ENCODE results near the gene TMEM165.

TMEM165 gene

DNA sequence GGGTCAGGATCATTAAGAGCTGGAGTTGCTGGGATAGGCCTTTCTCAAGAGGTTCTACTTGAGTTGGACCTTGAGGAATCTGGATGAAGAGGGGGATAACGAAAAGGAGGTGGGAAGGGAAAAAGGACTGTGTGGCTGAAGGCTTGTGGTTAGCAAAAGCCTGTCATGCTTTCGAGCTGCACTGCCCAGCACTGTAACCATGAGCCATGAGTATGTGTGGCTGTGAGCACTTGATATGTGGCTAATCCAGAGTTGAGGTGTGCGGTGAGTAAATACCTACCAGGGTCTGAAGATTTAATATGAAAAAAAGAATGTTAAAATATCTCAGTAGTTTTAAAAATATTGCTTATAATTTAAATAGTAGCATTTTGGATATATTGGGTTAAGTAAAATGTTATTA is 11.4 kb downstream of the TMEM165 start:
- no peak for DNase-seq

DNA sequence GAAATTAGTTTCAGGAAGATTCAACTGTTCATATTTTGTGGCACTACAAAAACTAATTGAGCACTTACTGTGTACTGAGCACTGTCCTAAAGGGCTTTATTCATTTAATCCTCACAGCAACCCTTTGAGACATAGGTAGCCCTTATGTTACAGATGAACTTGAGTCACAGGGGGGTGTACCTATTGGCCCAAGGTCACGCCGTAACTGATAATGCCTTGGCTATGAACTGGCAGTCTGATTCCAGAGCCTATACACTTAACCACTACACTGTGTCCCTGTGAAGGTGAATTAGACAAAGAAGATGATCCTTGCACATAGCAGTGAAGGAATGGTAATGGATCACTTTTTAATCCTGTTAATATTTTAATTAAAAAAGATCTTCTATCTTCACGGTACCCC is 12.0 kb downstream of the TMEM165 start:
- DNase-seq = no peak

DNA sequence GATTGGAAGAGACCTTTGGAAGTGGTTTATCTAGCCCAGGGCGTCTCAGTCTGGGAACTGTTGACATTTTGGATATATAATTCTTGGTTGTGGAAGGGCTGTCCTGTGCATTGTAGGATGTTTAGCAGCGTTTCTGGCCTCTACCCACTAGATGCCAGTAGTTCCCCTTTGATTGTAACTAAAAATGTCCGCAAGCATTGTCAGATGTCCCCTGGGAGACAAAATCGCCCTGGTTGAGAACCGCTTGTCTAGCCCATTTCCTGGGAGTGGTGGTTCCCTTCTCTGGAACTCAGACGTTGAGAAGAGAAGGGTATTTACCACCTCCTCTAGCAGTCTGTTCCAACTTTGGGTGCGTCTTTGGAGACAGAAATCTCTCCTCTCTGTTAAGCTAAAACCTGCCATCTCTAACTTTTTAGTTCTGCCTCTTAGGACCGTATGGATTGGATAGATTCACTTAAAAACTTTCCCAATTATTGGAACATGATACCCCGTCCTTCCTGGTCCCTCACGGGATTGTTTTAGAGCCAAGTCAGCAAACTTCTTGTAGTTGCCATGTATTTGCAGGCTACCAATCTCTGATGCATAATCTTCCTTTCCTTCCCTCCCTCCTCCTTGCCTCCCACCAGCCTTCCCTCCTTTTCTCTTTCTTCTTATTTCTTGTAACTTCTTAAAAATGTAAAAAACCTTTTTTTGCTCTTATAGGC is 13.9 kb downstream of the TMEM165 start:
- DNase-seq = no peak

DNA sequence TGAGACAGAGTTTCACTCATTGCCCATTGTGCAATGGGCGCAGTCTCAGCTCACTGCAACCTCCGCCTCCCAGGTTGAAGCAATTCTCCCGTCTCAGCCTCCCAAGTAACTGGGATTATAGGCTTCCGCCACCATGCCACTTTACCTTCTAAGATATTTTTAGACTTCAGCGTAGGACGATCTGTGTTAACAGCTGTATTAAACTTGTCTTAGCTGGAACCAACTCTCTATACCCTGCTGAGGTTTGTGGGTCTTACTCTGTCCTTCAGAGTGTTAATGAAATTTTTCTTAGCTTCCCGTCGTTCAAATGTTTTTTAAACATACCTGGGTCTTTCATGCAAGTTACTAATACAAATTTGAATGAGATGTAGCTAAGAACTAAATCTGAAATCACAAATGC is 14.7 kb downstream of the TMEM165 start:
- DNase-seq = no peak

DNA sequence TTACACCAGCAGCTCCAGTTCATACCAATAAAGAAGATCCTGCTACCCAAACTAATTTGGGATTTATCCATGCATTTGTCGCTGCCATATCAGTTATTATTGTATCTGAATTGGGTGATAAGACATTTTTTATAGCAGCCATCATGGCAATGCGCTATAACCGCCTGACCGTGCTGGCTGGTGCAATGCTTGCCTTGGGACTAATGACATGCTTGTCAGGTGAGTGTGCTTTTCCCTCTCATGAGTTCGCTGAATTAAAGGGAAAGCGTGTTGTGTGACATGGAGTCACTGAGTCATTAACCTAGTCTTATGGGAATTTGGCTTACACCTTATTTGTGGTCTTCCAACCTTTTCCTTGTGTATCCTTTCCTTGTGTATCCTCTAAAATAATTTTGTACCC is 15.9 kb downstream of the TMEM165 start:
- no peak for DNase-seq

DNA sequence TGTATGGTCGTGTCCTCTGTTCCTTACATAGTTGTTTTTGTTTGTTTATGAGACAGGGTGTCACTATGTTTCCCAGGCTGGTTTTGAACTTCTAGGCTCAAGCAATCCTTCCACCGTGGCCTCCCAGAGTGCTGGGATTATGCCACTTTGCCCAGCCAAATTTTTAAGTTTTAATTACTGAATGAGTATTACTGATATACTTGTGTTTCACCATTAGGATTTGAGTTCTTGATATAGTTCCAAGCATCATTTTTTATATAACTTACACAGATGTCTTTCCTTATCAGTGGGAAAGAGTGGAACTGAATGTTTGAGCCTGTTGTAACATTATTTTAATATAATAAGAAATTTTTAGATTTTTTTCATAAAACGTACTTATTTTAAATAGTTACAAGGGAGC is 20.4 kb downstream of the TMEM165 start:
- no peak for DNase-seq

DNA sequence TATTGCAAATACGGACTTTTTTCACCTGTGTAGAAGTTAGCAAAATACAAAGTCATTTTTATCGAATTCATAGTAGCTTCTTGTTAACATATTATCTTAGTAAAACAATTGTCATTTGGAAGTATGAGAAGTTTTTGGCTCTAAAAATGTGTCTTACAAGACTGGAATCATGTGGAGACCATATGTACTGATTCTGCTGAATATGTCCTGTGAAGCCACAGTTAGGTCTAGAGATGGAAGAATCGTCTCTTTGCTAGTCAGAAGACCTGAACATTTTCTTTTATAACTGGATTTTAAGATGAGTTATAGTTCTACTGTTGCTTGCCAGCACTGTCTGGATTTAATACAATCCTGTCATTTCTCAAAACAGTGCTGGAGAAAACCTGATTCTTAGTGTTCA is 29.0 kb downstream of the TMEM165 start:
- no peak for DNase-seq

DNA sequence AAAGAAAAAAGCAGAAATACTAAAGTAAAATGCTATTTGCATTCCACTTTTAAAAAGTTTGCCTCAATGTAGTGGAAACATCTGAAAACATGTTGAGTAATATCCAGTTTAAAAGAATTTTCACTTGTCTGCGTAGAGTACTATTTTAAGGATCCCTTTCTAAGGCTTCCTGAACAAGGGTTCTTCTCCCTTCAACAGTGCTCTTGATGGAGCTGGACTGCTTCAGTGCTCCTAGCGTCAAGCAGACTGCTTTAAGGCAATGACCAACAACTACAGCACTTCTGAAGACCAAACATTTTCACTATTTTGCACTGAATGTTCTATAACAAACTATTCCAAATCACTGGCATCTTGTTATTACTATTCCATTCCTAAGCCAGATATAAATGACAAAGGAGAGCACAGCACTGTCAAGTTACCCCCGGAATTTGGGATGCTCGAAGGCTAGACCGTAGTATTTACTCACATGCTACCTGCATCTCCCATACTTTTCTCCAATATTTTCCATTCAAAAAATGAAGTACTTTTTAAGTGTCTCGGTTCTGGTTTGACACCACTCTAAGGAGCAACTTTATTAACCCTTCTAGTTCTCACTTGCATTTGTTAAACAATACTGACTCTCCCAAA is 36.1 kb downstream of the TMEM165 start:
- DNase-seq = no peak

DNA sequence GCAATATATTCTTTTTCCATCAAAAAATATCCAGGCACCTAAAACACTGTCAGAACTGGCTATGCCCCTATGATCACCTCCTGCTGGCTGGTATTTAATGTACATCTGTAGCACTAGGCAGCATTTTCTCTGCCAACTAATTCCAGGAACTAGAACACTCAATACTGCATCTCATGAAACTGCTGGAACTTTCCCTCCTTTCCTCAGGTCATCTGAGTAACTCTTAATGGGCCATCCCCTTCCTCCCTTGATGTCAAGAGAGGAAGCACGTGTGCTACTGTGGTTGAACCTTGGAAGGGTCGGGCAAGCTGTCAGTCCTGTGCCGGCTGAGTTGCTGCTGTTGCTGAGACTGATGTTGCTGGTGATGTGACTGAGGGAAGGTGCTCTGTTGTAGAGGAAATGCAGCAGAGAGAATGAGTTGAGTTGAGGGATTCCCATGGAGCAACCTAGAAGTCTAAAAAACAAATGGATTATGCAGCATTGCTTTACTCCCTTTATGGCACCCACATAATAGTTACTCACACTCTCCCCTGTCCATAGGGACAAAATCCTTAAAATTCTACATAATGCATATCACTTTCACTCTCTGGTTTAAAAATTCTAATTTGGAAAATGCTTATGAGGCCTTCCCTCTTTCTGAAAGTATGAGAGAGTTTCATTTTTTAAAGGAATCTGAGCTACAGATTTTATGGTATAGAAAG is 39.5 kb downstream of the TMEM165 start:
- DNase-seq = no peak

DNA sequence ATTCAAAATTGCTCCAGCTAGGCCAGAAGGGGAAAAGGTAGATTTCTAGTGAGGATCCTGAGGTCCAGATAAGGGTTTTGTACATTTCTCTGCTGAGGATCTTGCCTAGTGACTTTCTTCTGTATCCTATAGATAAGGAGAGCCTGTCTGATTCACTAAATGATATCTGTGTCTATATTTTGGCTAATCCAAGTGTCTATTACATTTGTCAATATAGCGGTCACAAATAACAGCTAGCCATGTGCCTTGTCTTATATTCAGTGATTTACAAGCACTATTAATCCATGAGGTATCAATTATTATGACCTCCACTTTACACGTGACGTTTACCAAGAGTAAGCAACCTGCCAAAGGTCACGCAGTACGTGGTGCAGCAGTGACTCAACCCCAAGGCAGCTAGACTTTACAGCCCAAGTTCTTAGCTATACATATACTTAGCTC is 41.6 kb downstream of the TMEM165 start:
- DNase-seq = no peak

DNA sequence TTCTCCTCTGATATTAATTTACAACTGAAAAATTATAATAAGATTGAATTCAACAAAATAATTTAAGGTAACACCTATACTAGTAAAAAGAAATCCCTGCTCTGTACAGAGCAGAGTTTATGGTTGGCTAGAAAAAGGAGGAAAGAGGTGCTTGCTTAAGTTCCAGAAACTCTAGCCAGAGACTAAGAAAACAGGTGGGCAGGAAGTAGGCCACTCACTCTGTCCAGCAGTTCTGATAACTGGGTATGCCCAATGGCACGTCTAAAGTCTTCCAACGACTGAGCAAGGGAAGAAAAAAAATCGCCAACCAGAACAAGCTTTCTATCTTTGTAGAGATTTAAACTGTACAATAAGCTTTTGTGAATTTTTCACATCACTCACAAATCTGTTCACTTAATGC is 42.1 kb downstream of the TMEM165 start:
- no peak for DNase-seq

DNA sequence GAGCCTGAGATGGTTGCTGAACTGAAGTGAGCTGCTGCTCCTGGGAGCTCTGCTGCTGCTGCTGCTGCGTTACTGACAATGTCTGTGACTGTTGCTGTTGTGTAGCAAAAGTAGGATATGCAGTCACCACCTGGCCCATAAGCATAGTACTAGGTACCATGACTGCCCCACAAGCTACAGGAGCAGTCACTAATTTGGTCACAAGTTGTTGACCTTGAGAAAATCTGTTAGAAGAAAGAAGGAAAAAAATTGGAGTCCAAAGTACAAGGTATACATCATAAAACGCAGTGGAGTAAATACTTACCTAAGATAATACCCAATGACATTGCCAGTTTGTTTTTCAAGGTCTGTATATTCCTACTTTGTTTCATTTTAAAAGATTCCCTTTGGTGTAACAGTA is 42.6 kb downstream of the TMEM165 start:
- no peak for DNase-seq

DNA sequence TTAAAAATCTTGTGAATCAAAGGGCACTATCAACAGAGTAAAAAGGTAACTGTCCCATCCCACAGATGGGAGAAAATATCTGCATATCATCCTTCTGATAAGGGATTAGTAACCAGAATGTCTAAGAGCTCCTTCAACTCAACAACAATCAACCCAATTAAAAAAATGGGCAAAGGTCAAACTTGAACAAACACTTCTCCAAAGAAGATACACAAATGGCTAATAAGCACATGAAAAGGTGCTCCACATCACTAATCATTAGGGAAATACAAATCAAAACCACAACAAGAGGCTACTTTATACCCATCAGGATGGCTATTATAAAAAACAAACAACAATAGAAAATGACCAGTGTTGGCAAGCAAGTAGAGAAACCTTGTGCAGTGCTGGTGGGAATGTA is 43.3 kb downstream of the TMEM165 start:
- no peak for DNase-seq

DNA sequence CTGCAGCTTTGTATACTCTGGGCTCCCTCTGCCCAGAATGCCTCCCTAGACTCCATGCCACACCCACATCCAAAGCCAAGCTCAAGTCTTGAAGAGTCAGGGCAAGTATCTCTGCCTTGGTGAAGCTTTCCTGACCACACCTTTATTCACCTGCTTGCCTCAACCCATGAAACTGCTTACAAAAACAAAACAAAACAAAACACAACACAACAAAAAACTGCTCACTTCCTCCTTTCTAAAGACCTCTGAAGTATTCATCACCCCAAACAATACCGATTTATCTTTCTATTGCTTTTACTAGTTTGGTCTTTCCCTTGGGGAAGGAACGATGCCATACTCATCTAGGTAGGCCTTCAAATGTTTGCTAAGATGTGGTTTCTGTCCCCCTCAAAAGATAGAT is 45.0 kb downstream of the TMEM165 start:
- no peak for DNase-seq

DNA sequence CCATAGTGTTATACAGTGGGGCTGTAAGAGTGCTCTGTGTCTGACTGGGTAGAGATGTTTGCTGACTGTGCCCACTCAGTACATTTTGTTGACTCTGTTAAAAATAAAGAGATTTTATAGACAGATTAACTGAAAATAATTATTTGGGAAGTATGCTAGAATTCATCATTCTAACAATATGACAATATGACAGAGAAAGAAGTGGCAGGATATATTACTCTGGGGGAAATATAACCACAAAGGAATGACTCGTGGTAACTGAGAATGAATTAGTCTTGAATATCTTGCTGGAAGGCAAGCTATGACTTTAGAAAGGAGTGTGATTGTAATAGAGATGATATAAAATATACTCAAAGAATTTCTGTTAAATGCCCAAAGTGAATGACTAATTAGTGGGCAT is 46.8 kb downstream of the TMEM165 start:
- DNase-seq = no peak

DNA sequence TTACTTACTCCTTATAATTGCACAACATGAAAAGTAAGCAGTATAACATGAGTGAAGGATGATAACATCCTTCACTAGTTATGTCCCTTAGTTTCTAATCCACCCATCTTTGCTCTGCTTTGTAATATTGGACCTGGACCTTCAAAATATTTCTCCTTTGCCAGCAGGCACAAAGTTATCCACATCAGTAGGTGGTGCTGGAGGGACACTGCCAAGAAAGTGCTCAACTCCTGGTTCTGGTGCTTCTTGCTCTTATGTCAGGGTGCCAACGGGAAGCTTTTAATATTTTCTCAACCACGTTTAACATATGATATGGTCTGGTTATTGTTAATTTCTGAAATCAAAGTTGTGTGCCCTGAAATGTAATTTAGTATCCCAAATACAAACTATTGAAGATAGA is 49.1 kb downstream of the TMEM165 start:
- DNase-seq = no peak

DNA sequence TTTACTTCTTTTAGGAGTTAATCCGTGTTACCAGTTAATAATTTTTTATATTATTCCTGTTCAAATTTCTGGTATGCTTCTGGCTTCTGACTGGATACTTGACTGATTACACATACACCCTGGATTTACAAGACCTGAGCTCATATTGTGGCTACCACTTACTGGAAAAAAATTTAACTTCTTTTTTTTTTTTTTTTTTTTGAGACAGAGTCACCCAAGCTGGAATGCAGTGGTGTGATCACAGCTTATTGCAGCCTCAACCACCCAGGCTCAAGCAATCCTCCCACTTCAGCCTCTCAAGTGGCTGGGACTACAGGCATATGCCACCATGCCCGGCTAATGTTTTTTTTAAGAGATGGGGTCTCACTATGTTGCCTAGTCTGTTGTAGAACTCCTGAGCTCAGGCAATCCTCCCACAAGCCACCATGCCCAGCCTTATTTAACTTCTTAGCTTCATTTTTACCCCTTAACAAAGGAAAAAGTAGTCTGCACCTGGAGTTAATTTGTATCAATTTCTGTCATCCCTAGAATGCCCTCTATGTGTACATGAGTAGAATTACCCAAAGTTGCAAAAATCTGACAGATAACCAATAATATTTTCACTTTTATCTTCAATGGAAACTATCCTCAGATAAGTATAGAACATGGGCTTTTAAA is 50.3 kb downstream of the TMEM165 start:
- DNase-seq = no peak

DNA sequence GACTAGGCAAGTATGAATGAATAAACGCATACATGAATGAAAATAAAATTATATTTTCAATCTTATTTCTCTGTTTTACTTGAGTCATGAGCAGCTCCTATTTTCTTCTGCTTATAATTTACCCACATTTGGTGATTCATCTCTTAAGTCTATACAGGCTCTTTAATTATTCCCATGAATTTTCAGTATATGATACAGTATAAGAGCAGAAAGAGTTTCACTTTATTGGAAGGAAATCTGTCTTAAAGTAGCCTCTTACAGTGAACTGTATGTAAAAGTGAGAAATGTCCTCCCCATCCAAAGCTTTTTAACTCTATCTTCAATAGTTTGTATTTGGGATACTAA is 50.8 kb downstream of the TMEM165 start:
- DNase-seq = no peak

DNA sequence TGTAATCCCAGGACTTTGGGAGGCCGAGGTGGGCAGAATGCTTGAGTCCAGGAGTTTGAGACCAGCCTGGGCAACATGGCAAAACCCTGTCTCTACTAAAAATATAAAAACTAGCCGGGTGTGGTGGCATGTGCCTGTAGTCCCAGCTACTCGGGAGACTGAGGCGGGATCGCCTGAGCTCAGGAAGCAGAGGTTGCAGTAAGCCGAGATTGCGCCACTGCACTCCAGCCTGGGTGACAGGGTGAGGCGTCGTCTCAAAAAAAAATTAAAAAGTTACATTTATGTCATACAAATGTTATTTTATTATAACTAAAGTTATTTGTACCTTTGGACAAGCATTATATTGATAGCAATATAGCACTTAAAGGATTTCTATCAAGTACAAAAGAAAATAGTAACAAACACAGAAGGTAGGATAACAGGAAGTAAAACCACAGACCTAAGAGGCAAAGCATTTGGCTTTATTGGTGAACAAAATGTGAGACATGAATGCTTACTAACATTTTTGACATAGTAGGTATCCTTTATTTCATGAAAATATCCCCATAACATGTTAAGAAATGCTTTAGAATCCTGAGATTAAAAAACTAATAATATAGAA is 51.5 kb downstream of the TMEM165 start:
- no peak for DNase-seq

DNA sequence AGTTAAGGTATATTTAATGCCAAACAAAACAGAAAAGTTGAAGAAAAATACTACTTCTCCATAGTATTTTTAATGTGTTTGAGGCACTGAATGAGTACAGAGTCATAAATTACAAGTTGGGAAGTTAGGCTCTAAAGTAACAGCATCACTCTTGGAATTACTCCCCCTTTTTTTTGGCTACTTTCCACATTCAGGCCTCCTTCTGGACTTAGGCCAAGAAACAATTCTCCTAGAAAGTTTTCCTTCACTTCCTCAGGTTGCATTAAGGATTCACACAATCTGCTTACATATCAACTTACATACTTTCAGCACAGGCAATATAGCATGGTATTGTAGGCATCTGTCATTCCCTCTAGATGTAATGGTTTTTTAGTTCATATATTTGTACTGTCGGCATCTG is 52.1 kb downstream of the TMEM165 start:
- no peak for DNase-seq

DNA sequence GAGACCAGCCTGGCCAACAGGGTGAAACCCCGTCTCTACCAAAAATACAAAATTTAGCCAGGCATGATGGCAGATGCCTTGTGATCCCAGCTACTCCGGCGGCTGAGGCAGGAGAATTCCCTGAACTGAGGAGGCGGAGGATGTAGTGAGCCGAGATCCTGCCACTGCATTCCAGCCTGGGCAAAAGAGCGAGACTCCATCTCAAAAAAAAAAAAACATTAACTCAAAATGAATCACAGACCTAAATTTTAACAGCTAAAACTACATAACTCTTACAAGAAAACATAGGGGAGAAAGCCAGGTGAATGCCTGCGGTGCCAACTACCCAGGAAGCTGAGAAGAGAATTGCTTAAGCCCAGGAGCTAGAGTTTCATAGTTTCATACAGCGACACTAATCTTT is 54.8 kb downstream of the TMEM165 start:
- DNase-seq = no peak

DNA sequence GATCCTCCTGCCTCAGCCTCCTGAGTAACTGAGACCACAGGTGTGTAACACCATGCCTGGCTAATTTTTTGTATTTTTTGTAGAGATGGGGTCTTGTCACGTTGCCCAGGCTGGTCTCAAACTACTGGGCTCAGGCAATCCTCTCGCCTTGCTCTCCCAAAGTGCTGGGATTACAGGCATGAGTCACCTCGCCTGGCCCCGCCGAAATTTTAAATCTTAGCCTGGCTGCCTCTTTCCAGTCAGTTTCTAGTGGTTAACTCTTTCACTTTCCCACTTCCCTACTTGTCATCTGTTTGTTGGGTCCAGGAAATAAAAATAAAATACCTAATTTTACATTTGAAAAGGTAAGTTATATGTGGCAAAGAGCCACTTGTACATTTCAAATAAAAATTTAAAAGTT is 62.4 kb downstream of the TMEM165 start:
- DNase-seq = no peak

DNA sequence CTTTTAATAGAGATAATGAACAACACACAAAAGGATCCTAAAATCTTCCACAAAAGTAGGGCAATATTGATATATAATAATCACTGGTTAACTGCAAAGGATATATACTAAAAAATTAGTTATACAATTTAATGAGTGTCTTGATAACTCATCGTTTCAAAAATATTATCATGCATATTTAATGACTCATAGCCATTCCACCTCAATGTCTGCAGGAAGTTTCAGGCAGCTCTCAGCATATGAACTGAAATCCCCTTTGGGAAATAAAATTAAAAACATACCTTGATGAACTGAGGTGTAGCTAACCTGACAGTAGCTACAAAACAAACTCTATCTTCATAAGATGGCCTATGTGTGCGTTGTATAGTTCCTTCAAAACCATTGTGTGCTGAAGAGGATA is 62.9 kb downstream of the TMEM165 start:
- DNase-seq = no peak

DNA sequence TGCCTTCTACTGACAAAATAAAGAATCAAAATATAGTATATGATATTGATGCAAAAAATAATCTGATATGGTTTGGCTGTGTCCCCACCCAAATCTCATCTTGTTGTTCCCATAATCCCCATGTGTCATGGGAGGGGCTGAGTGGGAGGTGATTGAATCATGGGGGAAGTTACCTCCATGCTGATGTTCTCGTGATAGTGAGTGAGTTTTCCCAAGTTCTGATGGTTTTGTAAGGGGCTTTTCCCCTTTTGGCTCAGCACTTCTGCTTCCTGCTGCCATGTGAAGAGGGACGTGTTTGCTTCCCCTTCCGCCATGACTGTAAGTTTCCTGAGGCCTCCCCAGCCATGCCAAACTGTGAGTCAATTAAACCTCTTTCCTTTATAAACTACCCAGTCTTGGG is 70.2 kb downstream of the TMEM165 start:
- DNase-seq = no peak

Data from NK-92 treated with Interleukin-12 subunit alpha and Interleukin-12 subunit beta, amount 100 ng/mL, for 24 hours (cell line).